CD14-positive monocyte (primary cell): ENCODE data around the gene RPS28. TPM values are rescaled to one million over a fixed set of nuclear protein-coding genes. Genes with fewer than 3 reads are reported as not detected.
"Not testable (repeated sequence)": the region's sequence is repeated elsewhere in the genome, so short reads cannot be mapped to it uniquely, and the experiment has no call there.

ENCODE experiments used
- DNase-seq, 3 donors: peaks; one replicate each; pipeline ENCODE4 v3.0.0-alpha.2; 2011 to 2022
- H2AFZ ChIP-seq: 2 replicates; pipeline ENCODE4 v1.6.0; 2012; ENCODE audit warnings: mild to moderate bottlenecking, low read depth, low read length, inconsistent platforms; ENCODE audit not compliant: insufficient read depth, poor library complexity, severe bottlenecking
- H3K27ac ChIP-seq, 2 donors: 1 replicate in 1 of 2; 2 replicates in 1 of 2; pipeline ENCODE4 v1.5.1; 2012 to 2013; ENCODE audit warnings: low read length in 2 of 2, control low read depth in 1 of 2, inconsistent platforms in 1 of 2, low read depth in 1 of 2, mild to moderate bottlenecking in 1 of 2
- H3K27me3 ChIP-seq, 2 donors: one replicate each; pipeline versions ENCODE4 v1.6.0 to v1.6.1; 2011 to 2013; ENCODE audit warnings: low read length in 2 of 2; ENCODE audit not compliant: control insufficient read depth in 2 of 2, insufficient read depth in 2 of 2
- H3K36me3 ChIP-seq, 2 donors: replicated peaks in 1 of 2; 1 replicate in 1 of 2; 2 replicates in 1 of 2; pipeline versions ENCODE4 v1.5.1 to v1.6.1; 2012 to 2013; ENCODE audit warnings: low read length in 2 of 2, control low read depth in 1 of 2, inconsistent platforms in 1 of 2, mild to moderate bottlenecking in 1 of 2; ENCODE audit not compliant: insufficient read depth in 2 of 2, control insufficient read depth in 1 of 2
- H3K4me1 ChIP-seq, 2 donors: 1 replicate in 1 of 2; 2 replicates in 1 of 2; pipeline versions ENCODE4 v1.5.1 to v1.6.1; 2012 to 2013; ENCODE audit warnings: low read length in 2 of 2, control low read depth in 1 of 2, inconsistent platforms in 1 of 2, mild to moderate bottlenecking in 1 of 2, moderate library complexity in 1 of 2; ENCODE audit not compliant: insufficient read depth in 2 of 2, control insufficient read depth in 1 of 2
- H3K4me2 ChIP-seq: replicated peaks from 2 replicates; pipeline ENCODE3; 2012; ENCODE audit warnings: low read length, moderate library complexity, mild to moderate bottlenecking; ENCODE audit not compliant: poor library complexity, severe bottlenecking; ENCODE audit errors: extremely low read depth
- H3K4me3 ChIP-seq, 3 experiments: fragments of 200-600 bp in 1 of 3; sonication (generic) in 1 of 3; replicated peaks in 1 of 3; 1 replicate in 2 of 3; 2 replicates in 1 of 3; pipeline ENCODE4 v1.5.1; 2011 to 2013; ENCODE audit warnings: low read length in 3 of 3, mild to moderate bottlenecking in 3 of 3, control low read depth in 2 of 3, low read depth in 2 of 3, inconsistent platforms in 1 of 3, moderate library complexity in 1 of 3
- H3K79me2 ChIP-seq: 2 replicates; pipeline ENCODE4 v1.6.0; 2012; ENCODE audit warnings: mild to moderate bottlenecking, control low read depth, inconsistent platforms, low read length, moderate library complexity; ENCODE audit not compliant: insufficient read depth
- H3K9ac ChIP-seq: 2 replicates; pipeline ENCODE4 v1.6.0; 2017; ENCODE audit warnings: low read length, mild to moderate bottlenecking; ENCODE audit not compliant: insufficient read depth, poor library complexity, severe bottlenecking
- H3K9me3 ChIP-seq, 2 donors: replicated peaks in 1 of 2; 1 replicate in 1 of 2; 2 replicates in 1 of 2; pipeline versions ENCODE4 v1.5.1 to v1.6.1; 2012 to 2013; ENCODE audit warnings: low read length in 2 of 2, control low read depth in 1 of 2; ENCODE audit not compliant: control insufficient read depth in 1 of 2, insufficient read depth in 1 of 2
- H4K20me1 ChIP-seq: 2 replicates; pipeline ENCODE4 v1.6.0; 2012; ENCODE audit warnings: mild to moderate bottlenecking, low read length, control low read depth, moderate library complexity; ENCODE audit not compliant: insufficient read depth
- H3K27ac Mint-ChIP-seq, 7 donors: one replicate each; pipeline ENCODE4 v1.8.0; 2020; ENCODE audit warnings: mild to moderate bottlenecking in 7 of 7, mixed read lengths in 7 of 7, moderate library complexity in 6 of 7, inconsistent platforms in 2 of 7
- H3K27me3 Mint-ChIP-seq, 3 donors: one replicate each; pipeline ENCODE4 v1.8.0; 2021 to 2022; ENCODE audit warnings: low read depth in 3 of 3, mild to moderate bottlenecking in 3 of 3, mixed read lengths in 3 of 3, moderate library complexity in 3 of 3, inconsistent platforms in 1 of 3
- H3K36me3 Mint-ChIP-seq, 2 donors: one replicate each; pipeline ENCODE4 v1.8.0; 2020; ENCODE audit warnings: mixed read lengths in 2 of 2, inconsistent platforms in 1 of 2, mild to moderate bottlenecking in 1 of 2
- H3K4me1 Mint-ChIP-seq: one replicate; pipeline ENCODE4 v1.8.0; 2020; ENCODE audit warnings: mild to moderate bottlenecking, mixed read lengths
- H3K4me3 Mint-ChIP-seq, 2 donors: one replicate each; pipeline ENCODE4 v1.8.0; 2020; ENCODE audit warnings: mild to moderate bottlenecking in 2 of 2, mixed read lengths in 2 of 2, moderate library complexity in 1 of 2
- H3K9me3 Mint-ChIP-seq, 7 donors: one replicate each; pipeline ENCODE4 v1.8.0; 2020 to 2022; ENCODE audit warnings: mixed read lengths in 7 of 7, mild to moderate bottlenecking in 6 of 7, moderate library complexity in 6 of 7, inconsistent platforms in 2 of 7
- CTCF ChIP-seq: fragments of 200-600 bp; IDR thresholded peaks from one replicate; pipeline ENCODE4 v1.8.0; 2022; ENCODE audit warnings: antibody characterized with exemption, mild to moderate bottlenecking
- WGBS: methylation state at CpG from one replicate; pipeline ENCODE4 v1.1.5; 2013; ENCODE audit warnings: missing lambda C conversion rate; ENCODE audit not compliant: insufficient coverage; 5-methylcytosine and 5-hydroxymethylcytosine counted together
- intact Hi-C, 2 donors: fragments of 100-400 bp; cut with micrococcal nuclease; formaldehyde crosslinking; loops; one replicate each; pipeline versions ENCODE4 v1.15.0 to v1.15.1; 2023
- polyA plus RNA-seq, 3 donors: library from polyadenylated mRNA; depleted of rRNA in 1 of 3; unstranded in 2 of 3; stranded (reverse) in 1 of 3; fragments of 300-500 nt in 2 of 3; fragments of >200 nt in 1 of 3; fragmentation: Illumina TruSeq in 2 of 3; gene quantifications; 1 replicate in 2 of 3; 2 replicates in 1 of 3; pipeline ENCODE4 v1.2.3, GENCODE V29; 2012 to 2021

The RPS28 gene
- polyA plus RNA-seq, 3 donors, result 539 to 1,104 (median 984) TPM

GRCh38 chr19:8352134-8352827 lies 31.0 kb downstream of the RPS28 start:
- H3K9ac ChIP-seq, result no peak overlapping the region
- H4K20me1 ChIP-seq, result no peaks in the 10 kb centered on the region
- Mint-ChIP-seq H3K4me1 (peaks cover 15% of the 10 kb centered on the region), H3K4me3 (peak overlapping the region in 1 of 2 donors; percentile 49), H3K9me3 (peaks cover 0 to 4% (median 0%) of the 10 kb centered on the region in 7 donors), H3K27ac (no peak overlapping the region), H3K27me3 (peaks cover 33 to 48% (median 35%) of the 10 kb centered on the region in 3 donors), H3K36me3 (no peaks in the 10 kb centered on the region)
- no peak overlapping the region for H3K4me2 ChIP-seq
- peaks cover 4 to 5% of the 10 kb centered on the region in 2 donors for H3K4me1 ChIP-seq
- no peak overlapping the region for H2AFZ ChIP-seq
- WGBS, result no CpG with 5 or more reads among the region's 10 CpGs
- no peaks in the 10 kb centered on the region for H3K9me3 ChIP-seq
- intact Hi-C loops, result loop anchor here in 1 of 2 donors (10.0 kb wide), 1 partner anchor 223 kb away; the partner anchor contains the start of gene MYO1F
- TF ChIP-seq CTCF, result no peak
- H3K27ac ChIP-seq, result no peak overlapping the region
- H3K4me3 ChIP-seq, result no peak overlapping the region
- DNase-seq, result no peak
- H3K27me3 ChIP-seq, result peaks cover 2 to 10% of the 10 kb centered on the region in 2 donors
- no peaks in the 10 kb centered on the region for H3K79me2 ChIP-seq
- H3K36me3 ChIP-seq, result no peaks in the 10 kb centered on the region

GRCh38 chr19:8352845-8353244 lies 31.5 kb downstream of the RPS28 start:
- WGBS, result 88% methylated on average over 4 of the region's 5 CpGs
- intact Hi-C loops, result loop anchor here in 1 of 2 donors (10.0 kb wide), 1 partner anchor 222 kb away; the partner anchor contains the start of gene MYO1F
- H3K9me3 ChIP-seq, H2AFZ ChIP-seq, H3K27ac ChIP-seq, H3K9me3 Mint-ChIP-seq, H3K4me1 ChIP-seq, H3K36me3 ChIP-seq, H3K4me3 ChIP-seq, H3K4me3 Mint-ChIP-seq, H3K79me2 ChIP-seq, DNase-seq, H4K20me1 ChIP-seq, H3K4me2 ChIP-seq, H3K9ac ChIP-seq, H3K36me3 Mint-ChIP-seq: not testable (repeated sequence)
- peak overlapping the region in 1 of 7 donors; percentile 46 for H3K27ac Mint-ChIP-seq
- peaks cover 15% of the 10 kb centered on the region for H3K4me1 Mint-ChIP-seq
- H3K27me3 Mint-ChIP-seq, result peaks cover 31 to 43% (median 35%) of the 10 kb centered on the region in 3 donors
- H3K27me3 ChIP-seq, result peaks cover 2 to 10% of the 10 kb centered on the region in 2 donors
